ENCODE data around the gene UBE2U.

Gene UBE2U

GRCh38 chr1:64263335-64263734 is 59.9 kb downstream of the UBE2U start:
- no peak for TF ChIP-seq CTCF (conservative IDR thresholded peaks at IDR 0.05; ENCODE audit: low read depth, low read length)
- Histone ChIP-seq H2AFZ (ENCODE audit: low read depth) (no peak overlapping the region), H3K4me3 (IDR thresholded peaks at IDR 0.05; ENCODE audit: insufficient read depth, low read depth, low read length) (no peak overlapping the region)

GRCh38 chr1:64263856-64264255 is 60.4 kb downstream of the UBE2U start:
- no peak for TF ChIP-seq CTCF (conservative IDR thresholded peaks at IDR 0.05; ENCODE audit: low read depth, low read length)
- no peaks in the 10 kb centered on the region for H3K4me1 ChIP-seq (ENCODE audit: low read depth, poor library complexity, severe bottlenecking)
- H3K9ac ChIP-seq, result no peak overlapping the region
- no peak overlapping the region for H3K27ac ChIP-seq
- H3K27me3 ChIP-seq (ENCODE audit: insufficient read depth, low read depth), result no peaks in the 10 kb centered on the region
- H2AFZ ChIP-seq (ENCODE audit: low read depth), result no peak overlapping the region
- H3K79me2 ChIP-seq (ENCODE audit: insufficient read depth, low read depth), result no peaks in the 10 kb centered on the region
- H3K4me2 ChIP-seq, result no peak overlapping the region
- no peaks in the 10 kb centered on the region for H3K36me3 ChIP-seq (ENCODE audit: insufficient read depth)
- no peaks in the 10 kb centered on the region for H4K20me1 ChIP-seq (ENCODE audit: insufficient read depth)
- H3K4me3 ChIP-seq (IDR thresholded peaks at IDR 0.05; ENCODE audit: insufficient read depth, low read depth, low read length), result no peak overlapping the region

More at GRCh38 chr1:64263335-64263734, 59.9 kb downstream of the UBE2U start:
- H3K36me3 ChIP-seq (ENCODE audit: insufficient read depth), result no peaks in the 10 kb centered on the region
- no peaks in the 10 kb centered on the region for H3K4me1 ChIP-seq (ENCODE audit: low read depth, poor library complexity, severe bottlenecking)
- H3K27me3 ChIP-seq (ENCODE audit: insufficient read depth, low read depth), result no peaks in the 10 kb centered on the region
- H3K27ac ChIP-seq, result no peak overlapping the region
- H4K20me1 ChIP-seq (ENCODE audit: insufficient read depth), result no peaks in the 10 kb centered on the region
- no peak overlapping the region for H3K4me2 ChIP-seq
- H3K9ac ChIP-seq, result no peak overlapping the region
- no peaks in the 10 kb centered on the region for H3K79me2 ChIP-seq (ENCODE audit: insufficient read depth, low read depth)

GRCh38 chr1:64265141-64265540 is 61.7 kb downstream of the UBE2U start:
- Histone ChIP-seq H3K27ac (no peak overlapping the region), H3K9ac (no peak overlapping the region), H4K20me1 (ENCODE audit: insufficient read depth) (no peaks in the 10 kb centered on the region), H3K4me3 (IDR thresholded peaks at IDR 0.05; ENCODE audit: insufficient read depth, low read depth, low read length) (no peak overlapping the region), H3K27me3 (ENCODE audit: insufficient read depth, low read depth) (no peaks in the 10 kb centered on the region), H3K79me2 (ENCODE audit: insufficient read depth, low read depth) (no peaks in the 10 kb centered on the region), H3K36me3 (ENCODE audit: insufficient read depth) (no peaks in the 10 kb centered on the region), H3K4me1 (ENCODE audit: low read depth, poor library complexity, severe bottlenecking) (no peaks in the 10 kb centered on the region), H3K4me2 (no peak overlapping the region), H2AFZ (ENCODE audit: low read depth) (no peak overlapping the region)
- no peak for TF ChIP-seq CTCF (conservative IDR thresholded peaks at IDR 0.05; ENCODE audit: low read depth, low read length)

- no peaks in the 10 kb centered on the region for H3K79me2 ChIP-seq (ENCODE audit: insufficient read depth, low read depth)
- no peak overlapping the region for H3K4me3 ChIP-seq (IDR thresholded peaks at IDR 0.05; ENCODE audit: insufficient read depth, low read depth, low read length)
- H3K36me3 ChIP-seq (ENCODE audit: insufficient read depth), result no peaks in the 10 kb centered on the region
- H3K4me2 ChIP-seq, result no peak overlapping the region
- H2AFZ ChIP-seq (ENCODE audit: low read depth), result no peak overlapping the region
- no peaks in the 10 kb centered on the region for H4K20me1 ChIP-seq (ENCODE audit: insufficient read depth)
- no peaks in the 10 kb centered on the region for H3K4me1 ChIP-seq (ENCODE audit: low read depth, poor library complexity, severe bottlenecking)
- no peak overlapping the region for H3K27ac ChIP-seq
- TF ChIP-seq CTCF (conservative IDR thresholded peaks at IDR 0.05; ENCODE audit: low read depth, low read length), result no peak
- no peaks in the 10 kb centered on the region for H3K27me3 ChIP-seq (ENCODE audit: insufficient read depth, low read depth)
- H3K9ac ChIP-seq, result no peak overlapping the region
Measured at GRCh38 chr1:64266991-64267390, 63.6 kb downstream of the UBE2U start.

Data from KMS-11 (cell line).